ENCODE results near the gene WRAP73. TPM values are rescaled to one million over a fixed set of nuclear protein-coding genes. Genes with fewer than 3 reads are reported as not detected.

Gene WRAP73
- total RNA-seq, 1 donor from 2014 or later, result 15.6 TPM

GRCh38 chr1:3685222-3685621, 35.3 kb upstream of the WRAP73 start:
- H3K27me3 ChIP-seq (ENCODE audit: insufficient read depth, low read length), result peaks cover 4% of the 10 kb centered on the region
- TF ChIP-seq EZH2 (IDR thresholded peaks at IDR 0.05; ENCODE audit: insufficient read depth, low read length) (no peak), CTCF (IDR thresholded peaks at IDR 0.05; ENCODE audit: insufficient read depth, low read depth, low read length) (no peak)
- H2AFZ ChIP-seq (ENCODE audit: low read depth, low read length), result no peak overlapping the region
- no peaks in the 10 kb centered on the region for H4K20me1 ChIP-seq (ENCODE audit: insufficient read depth, low read length)
- H3K9me3 ChIP-seq (ENCODE audit: insufficient read depth, low read depth, low read length), result no peaks in the 10 kb centered on the region
- H3K36me3 ChIP-seq (ENCODE audit: insufficient read depth, low read length), result no peaks in the 10 kb centered on the region
- H3K27ac ChIP-seq (ENCODE audit: low read depth, low read length), result no peak overlapping the region
- H3K27me3 Mint-ChIP-seq (ENCODE audit: low read depth, unreplicated experiment), result peaks cover 11% of the 10 kb centered on the region
- H3K9me3 Mint-ChIP-seq (ENCODE audit: unreplicated experiment), result peaks cover 3% of the 10 kb centered on the region
- no peak overlapping the region for H3K4me3 Mint-ChIP-seq (ENCODE audit: unreplicated experiment)
- no peak overlapping the region for H3K4me3 ChIP-seq (ENCODE audit: insufficient read depth, low read depth, low read length)
- DNase-seq (ENCODE audit: low read depth), result no peak
- H3K4me2 ChIP-seq (ENCODE audit: low read length), result no peak overlapping the region
- no peaks in the 10 kb centered on the region for H3K36me3 Mint-ChIP-seq (ENCODE audit: low read depth, unreplicated experiment)
- no peak overlapping the region for H3K9ac ChIP-seq (ENCODE audit: low read length)
- FAIRE-seq, result no peak
- no peaks in the 10 kb centered on the region for H3K4me1 Mint-ChIP-seq (ENCODE audit: low read depth, unreplicated experiment)
- H3K4me1 ChIP-seq (ENCODE audit: insufficient read depth, low read length), result no peaks in the 10 kb centered on the region
- no peak overlapping the region for H3K27ac Mint-ChIP-seq (ENCODE audit: unreplicated experiment)
- no peaks in the 10 kb centered on the region for H3K79me2 ChIP-seq (ENCODE audit: insufficient read depth, low read length)

- Mint-ChIP-seq H3K4me3 (ENCODE audit: unreplicated experiment) (no peak overlapping the region), H3K9me3 (ENCODE audit: unreplicated experiment) (peaks cover 3% of the 10 kb centered on the region), H3K27me3 (ENCODE audit: low read depth, unreplicated experiment) (peaks cover 20% of the 10 kb centered on the region), H3K36me3 (ENCODE audit: low read depth, unreplicated experiment) (no peaks in the 10 kb centered on the region), H3K27ac (ENCODE audit: unreplicated experiment) (no peak overlapping the region), H3K4me1 (ENCODE audit: low read depth, unreplicated experiment) (no peaks in the 10 kb centered on the region)
- no peak overlapping the region for H3K9ac ChIP-seq (ENCODE audit: low read length)
- TF ChIP-seq EZH2 (IDR thresholded peaks at IDR 0.05; ENCODE audit: insufficient read depth, low read length) (no peak), CTCF (IDR thresholded peaks at IDR 0.05; ENCODE audit: insufficient read depth, low read depth, low read length) (no peak)
- no peaks in the 10 kb centered on the region for H4K20me1 ChIP-seq (ENCODE audit: insufficient read depth, low read length)
- H3K27ac ChIP-seq (ENCODE audit: low read depth, low read length), result no peak overlapping the region
- no peaks in the 10 kb centered on the region for H3K36me3 ChIP-seq (ENCODE audit: insufficient read depth, low read length)
- no peaks in the 10 kb centered on the region for H3K9me3 ChIP-seq (ENCODE audit: insufficient read depth, low read depth, low read length)
- H3K4me1 ChIP-seq (ENCODE audit: insufficient read depth, low read length), result no peaks in the 10 kb centered on the region
- no peaks in the 10 kb centered on the region for H3K79me2 ChIP-seq (ENCODE audit: insufficient read depth, low read length)
- H3K4me3 ChIP-seq (ENCODE audit: insufficient read depth, low read depth, low read length), result no peak overlapping the region
- DNase-seq (ENCODE audit: low read depth), result no peak
- peak overlapping the region; percentile 65 for H3K4me2 ChIP-seq (ENCODE audit: low read length)
- peaks cover 4% of the 10 kb centered on the region for H3K27me3 ChIP-seq (ENCODE audit: insufficient read depth, low read length)
- FAIRE-seq, result no peak
- H2AFZ ChIP-seq (ENCODE audit: low read depth, low read length), result peak overlapping the region; percentile 18
Measured at GRCh38 chr1:3683992-3684391, 34.1 kb upstream of the WRAP73 start.

- H3K36me3 ChIP-seq (ENCODE audit: insufficient read depth, low read length), result no peaks in the 10 kb centered on the region
- H4K20me1 ChIP-seq (ENCODE audit: insufficient read depth, low read length), result no peaks in the 10 kb centered on the region
- peaks cover 3% of the 10 kb centered on the region for H3K9me3 Mint-ChIP-seq (ENCODE audit: unreplicated experiment)
- H3K9me3 ChIP-seq (ENCODE audit: insufficient read depth, low read depth, low read length), result no peaks in the 10 kb centered on the region
- H3K4me1 ChIP-seq (ENCODE audit: insufficient read depth, low read length), result no peaks in the 10 kb centered on the region
- no peaks in the 10 kb centered on the region for H3K4me1 Mint-ChIP-seq (ENCODE audit: low read depth, unreplicated experiment)
- peak overlapping the region; percentile 54 for H3K4me3 Mint-ChIP-seq (ENCODE audit: unreplicated experiment)
- TF ChIP-seq EZH2 (IDR thresholded peaks at IDR 0.05; ENCODE audit: insufficient read depth, low read length), result peak; percentile 18
- no peak for TF ChIP-seq CTCF (IDR thresholded peaks at IDR 0.05; ENCODE audit: insufficient read depth, low read depth, low read length)
- H2AFZ ChIP-seq (ENCODE audit: low read depth, low read length), result no peak overlapping the region
- H3K9ac ChIP-seq (ENCODE audit: low read length), result no peak overlapping the region
- H3K27ac ChIP-seq (ENCODE audit: low read depth, low read length), result no peak overlapping the region
- H3K36me3 Mint-ChIP-seq (ENCODE audit: low read depth, unreplicated experiment), result no peaks in the 10 kb centered on the region
- peaks cover 4% of the 10 kb centered on the region for H3K27me3 ChIP-seq (ENCODE audit: insufficient read depth, low read length)
- no peak overlapping the region for H3K4me3 ChIP-seq (ENCODE audit: insufficient read depth, low read depth, low read length)
- H3K79me2 ChIP-seq (ENCODE audit: insufficient read depth, low read length), result no peaks in the 10 kb centered on the region
- peaks cover 17% of the 10 kb centered on the region for H3K27me3 Mint-ChIP-seq (ENCODE audit: low read depth, unreplicated experiment)
- no peak overlapping the region for H3K27ac Mint-ChIP-seq (ENCODE audit: unreplicated experiment)
- DNase-seq (ENCODE audit: low read depth), result no peak
- H3K4me2 ChIP-seq (ENCODE audit: low read length), result no peak overlapping the region
- FAIRE-seq, result no peak
Measured at GRCh38 chr1:3683197-3683596, 33.3 kb upstream of the WRAP73 start.
